Iris pigment epithelial cell (primary cell): ENCODE measurements around the gene VEGFA.

ENCODE experiments used
- DNase-seq: peaks from one replicate; pipeline ENCODE4 v3.0.0-alpha.2; 2011; ENCODE audit warnings: low read depth

The VEGFA gene

DNA sequence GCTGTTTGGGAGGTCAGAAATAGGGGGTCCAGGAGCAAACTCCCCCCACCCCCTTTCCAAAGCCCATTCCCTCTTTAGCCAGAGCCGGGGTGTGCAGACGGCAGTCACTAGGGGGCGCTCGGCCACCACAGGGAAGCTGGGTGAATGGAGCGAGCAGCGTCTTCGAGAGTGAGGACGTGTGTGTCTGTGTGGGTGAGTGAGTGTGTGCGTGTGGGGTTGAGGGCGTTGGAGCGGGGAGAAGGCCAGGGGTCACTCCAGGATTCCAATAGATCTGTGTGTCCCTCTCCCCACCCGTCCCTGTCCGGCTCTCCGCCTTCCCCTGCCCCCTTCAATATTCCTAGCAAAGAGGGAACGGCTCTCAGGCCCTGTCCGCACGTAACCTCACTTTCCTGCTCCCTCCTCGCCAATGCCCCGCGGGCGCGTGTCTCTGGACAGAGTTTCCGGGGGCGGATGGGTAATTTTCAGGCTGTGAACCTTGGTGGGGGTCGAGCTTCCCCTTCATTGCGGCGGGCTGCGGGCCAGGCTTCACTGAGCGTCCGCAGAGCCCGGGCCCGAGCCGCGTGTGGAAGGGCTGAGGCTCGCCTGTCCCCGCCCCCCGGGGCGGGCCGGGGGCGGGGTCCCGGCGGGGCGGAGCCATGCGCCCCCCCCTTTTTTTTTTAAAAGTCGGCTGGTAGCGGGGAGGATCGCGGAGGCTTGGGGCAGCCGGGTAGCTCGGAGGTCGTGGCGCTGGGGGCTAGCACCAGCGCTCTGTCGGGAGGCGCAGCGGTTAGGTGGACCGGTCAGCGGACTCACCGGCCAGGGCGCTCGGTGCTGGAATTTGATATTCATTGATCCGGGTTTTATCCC is at the start of gene VEGFA:
VEGFA (plus strand) TSS at position 686 of the 846 bp plus-strand sequence.
- peak; percentile 83 for DNase-seq

DNA sequence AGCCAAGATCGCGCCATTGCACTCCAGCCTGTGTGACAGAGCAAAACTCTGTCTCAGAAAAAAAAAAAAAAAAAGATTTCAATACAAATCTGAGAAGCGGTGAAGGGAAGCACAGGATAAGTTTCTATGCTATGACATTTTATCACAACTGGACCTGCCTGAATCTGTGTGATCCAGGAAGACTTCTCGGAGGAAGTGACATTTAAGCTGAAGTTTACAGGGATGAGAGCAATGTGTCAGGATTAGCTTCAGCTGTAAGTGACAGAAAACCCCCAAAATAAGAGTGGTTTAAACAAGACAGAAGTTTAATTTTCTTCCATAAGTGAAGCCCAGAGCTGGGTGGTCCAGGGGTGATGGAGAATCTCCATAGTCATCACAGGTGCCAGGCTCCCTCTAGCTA is 49.0 kb upstream of the VEGFA start:
- DNase-seq, result no peak

DNA sequence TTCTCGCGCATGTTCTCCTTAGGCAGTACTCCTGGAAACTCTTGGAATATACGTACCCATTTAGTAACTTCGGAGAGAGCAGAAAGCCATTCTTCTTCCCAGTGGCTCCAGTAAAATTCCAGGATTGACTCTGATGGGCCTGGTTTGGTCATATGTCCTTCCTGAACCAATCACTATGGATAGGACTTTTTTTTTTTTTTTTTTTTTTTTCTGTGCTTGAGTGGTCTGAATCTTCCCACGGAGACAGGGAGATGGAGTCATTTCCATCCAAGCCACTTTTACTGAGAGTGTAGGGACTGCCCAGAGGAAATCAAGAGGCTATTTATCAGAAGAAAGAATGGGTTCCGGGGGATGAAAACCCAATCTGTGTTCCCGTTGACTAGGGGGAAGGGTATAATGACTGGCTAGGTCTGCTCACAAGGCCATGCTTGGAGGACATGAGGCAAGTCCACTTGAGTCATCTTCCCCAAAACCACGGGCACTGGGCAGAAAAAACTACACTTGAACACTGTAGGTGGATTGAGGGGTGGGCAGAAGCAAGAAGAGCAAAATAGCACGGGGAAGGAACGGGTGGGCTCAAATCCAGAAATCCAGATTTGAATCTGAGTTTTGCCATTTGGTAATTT is 47.0 kb upstream of the VEGFA start:
- no peak for DNase-seq

DNA sequence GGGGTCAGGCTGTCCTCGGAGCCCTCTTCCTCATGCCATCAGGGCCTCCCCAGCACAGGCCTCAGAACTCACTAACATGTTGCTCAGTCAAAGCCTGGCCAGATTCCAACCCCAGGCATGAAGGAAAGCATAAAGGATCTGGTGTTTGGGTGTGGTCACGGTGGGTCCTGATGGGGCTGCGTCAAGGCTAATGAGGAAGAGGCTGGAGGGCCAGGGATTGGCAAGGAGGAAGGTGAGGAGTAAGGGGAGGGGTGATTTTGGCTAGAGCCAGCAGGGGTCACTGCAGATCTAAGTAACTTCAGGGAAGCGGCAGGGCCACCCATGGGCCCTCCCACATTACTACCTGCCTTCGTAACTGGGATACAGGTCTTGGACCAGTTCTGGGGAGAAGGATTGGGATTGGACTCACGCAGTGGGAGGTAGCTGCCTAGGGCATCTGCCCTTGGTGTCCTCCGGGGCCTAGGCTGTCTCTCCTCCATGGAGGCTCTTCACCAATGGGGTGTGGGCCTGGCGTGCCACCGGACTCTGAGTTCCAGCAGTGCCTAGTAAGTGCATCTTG is 46.2 kb upstream of the VEGFA start:
- DNase-seq, result peak; percentile 64

DNA sequence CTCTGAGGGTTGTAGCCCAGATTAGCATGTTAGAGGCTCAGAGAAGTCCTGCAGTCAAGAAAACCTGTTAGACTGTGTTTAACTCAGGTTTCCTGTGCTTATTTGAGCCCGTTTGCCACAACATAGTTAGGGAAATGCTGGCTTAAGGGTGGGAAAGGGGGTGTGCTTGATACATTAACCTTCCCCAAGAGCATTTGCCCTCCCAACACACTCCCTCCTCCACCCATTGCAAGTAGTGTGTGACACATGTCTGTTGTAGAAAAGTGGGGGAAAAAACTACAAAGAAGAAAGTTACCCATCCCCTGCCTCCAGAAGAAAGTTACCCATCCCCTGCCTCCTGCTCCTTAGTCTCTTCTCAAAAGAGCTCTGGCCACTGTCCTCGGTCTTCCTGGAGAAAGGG is 45.7 kb upstream of the VEGFA start:
- DNase-seq, result no peak

DNA sequence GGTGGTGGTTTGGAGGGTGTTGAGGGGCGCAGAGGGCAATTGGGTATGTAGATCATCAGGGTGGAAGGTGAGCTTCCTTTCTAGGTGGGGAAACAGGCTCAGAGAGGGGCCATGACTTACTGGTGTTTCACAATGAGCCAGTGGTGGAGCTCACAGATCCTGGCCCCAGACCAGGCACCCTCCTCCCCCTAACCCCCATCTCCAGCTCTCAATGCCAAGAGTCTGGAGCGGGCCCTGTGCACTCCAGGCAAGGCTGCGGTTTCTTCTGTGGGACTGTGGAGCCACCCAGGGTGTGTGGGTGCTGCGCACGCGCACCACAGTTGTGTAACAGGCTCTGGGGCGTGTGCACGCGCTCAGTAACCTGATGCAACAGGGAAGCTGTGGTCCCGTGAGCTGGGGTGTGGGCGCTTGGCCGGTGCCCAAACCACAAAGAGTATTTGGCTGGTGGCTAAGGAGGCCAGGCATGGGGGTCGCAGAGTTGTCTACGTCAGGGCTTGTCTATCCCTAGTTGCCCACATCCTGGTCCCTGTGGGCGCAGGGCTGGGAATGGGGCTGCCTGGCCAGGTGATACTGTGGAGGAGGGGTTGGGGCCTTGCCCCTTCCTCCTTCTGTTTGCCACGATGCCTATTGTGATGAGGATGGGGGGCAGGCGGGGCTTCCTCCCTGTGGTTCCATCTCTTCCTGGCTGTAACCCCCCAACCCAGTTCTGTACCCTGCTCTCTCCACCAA is 44.9 kb upstream of the VEGFA start:
- peak; percentile 93 for DNase-seq

DNA sequence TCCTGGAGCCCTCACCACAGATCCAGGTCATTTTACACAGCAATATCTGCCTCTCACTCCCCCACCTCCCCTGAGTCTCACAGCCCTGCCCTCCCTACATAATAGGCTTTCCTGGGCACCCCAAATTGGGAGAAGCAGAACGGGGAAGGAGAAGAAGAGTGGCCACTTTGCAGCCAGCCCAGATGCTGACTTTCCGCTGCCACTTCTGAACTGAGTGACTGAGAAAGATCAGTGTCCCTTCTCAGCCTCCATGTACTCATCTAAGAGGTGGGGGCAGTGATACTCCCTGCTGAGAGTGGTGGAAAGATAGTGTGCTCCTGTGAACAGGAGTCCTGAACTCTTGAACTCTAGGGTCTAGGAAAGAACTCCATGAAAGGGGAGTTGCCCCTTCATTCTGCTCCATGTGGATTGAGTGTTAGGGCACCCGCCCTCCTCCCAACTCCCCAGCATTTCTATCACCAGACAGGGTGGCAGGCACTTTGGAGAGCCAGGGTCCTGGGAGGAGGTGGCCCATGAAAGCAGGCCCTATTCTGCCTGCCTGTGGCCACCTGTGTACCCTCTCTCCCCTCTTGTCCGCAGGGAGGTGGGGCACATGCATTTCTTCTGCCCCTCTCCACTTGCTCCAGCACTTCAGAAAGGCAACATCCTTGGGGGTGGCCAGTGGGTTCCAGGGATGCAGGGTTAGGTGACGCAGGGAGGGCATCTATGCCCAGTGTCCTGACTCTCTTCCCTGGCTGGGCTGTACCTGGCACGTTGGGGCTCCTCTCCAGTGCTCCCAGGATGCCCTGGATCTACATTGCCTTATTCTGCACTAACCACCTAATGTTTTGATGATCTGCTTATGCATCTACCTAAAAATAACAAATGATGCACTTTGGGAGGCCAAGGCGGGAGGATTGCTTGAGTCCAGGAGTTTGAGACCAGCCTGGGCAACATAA is 44.1 kb upstream of the VEGFA start:
- no peak for DNase-seq

DNA sequence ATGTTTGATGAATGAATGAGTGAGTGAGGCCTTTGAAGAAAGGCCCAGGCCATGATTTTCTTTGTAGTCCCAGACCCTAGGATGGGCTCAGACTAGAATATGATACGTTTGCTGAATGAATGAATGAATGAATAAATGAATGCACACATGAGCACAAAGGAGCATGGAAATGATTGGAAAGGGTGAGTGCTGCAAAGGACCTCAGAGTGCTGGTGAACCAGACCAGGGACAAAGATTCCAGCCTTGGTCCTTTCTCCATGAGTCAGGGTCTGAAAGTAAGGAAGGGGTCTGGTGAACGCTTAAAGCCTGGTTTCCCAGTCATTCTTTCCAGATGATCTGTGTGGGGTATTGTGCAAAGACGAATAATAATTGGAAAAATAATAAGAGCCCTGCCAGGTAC is 42.4 kb upstream of the VEGFA start:
- no peak for DNase-seq

DNA sequence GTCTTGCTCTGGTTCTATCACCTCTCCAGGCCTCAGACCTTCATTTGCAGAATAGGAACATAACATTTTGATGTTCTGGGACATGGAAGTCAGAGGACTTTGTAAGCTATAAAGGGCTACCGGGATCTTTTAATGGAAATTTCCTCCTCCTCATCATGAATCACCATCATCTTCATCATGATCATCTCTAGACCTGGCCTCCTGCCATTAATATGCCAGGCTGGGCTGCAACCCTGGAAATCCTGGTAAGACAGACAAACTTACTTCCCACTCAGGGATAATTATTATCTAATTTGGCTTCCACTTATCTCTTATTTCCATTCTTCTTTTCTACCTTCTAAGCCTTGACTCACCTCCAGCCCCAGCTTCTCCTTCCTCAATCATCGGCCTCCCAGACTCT is 41.4 kb upstream of the VEGFA start:
- no peak for DNase-seq

DNA sequence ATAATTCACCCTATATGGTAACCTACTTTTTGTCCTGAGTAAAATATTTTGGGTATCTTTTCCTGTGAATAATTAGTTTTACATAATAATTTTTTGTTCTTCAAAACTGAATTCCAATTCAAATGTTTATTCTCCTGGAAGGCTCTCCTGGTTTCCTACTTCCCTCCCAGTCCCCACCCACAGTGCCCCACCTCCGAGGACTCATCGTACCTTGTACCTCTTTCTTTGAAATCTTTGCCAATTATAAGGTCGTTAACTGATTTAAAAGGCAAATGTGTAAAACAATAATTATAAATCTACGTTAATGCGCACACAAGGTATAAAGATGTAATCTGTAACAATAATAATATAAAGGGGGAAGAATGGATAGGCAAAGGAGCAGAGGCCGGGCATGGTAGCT is 40.5 kb upstream of the VEGFA start:
- no peak for DNase-seq

DNA sequence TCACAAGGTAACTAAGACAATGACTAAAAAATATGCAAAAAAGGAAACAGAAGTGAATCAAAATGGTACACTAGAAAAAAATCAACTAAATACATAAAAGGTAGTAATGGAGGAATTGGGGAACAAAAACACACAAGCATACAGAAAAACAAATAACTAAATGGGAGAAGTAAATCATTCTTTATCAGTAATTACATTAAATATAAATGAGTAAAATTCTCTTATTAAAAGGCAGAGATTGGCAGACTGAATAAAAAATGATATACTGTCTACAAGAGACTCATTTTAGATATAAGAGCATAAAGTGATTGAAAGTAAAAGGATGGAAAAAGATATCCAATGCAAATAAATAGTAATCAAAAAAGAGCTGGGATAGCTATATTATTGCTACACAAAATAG is 39.4 kb upstream of the VEGFA start:
- DNase-seq, result no peak

DNA sequence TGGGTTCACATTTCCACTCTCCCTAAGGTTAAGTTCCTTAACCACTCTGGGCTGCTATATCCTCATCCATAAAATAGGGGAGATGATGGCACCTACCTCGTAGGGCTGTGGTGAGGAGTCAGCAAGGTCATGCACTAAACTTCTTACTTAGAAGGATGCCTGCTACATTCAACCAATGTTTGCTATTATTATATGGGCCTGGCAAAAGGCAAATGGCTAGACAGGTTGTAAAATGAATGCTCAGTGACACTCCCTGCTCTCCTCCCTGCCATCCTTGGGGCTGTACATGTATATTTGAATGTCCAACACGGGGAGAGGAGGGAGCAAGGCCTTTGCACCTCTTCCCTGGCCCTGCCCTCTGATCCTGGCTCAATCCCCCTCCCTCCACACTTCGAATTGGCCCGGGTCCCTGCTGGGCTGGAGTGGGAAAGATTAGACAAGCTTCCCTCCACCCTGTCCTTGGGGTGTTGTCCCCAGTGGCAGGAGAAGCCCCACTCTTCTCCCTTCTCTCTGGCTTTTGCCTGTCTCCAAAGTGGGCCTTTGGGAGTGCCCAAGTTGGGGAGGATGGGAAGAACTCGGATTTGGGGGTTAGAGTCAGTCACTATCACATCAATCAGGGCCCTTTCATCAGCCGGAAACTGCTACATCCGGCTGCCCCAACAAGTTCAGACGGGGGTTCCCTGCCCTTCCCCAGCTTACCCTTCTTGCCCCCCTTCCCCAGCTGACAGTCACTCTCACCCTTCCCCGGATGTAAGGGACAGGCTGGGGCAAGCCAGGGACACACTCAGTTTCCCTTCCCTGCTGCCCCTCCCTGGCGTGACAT is 36.3 kb upstream of the VEGFA start:
- DNase-seq, result no peak

DNA sequence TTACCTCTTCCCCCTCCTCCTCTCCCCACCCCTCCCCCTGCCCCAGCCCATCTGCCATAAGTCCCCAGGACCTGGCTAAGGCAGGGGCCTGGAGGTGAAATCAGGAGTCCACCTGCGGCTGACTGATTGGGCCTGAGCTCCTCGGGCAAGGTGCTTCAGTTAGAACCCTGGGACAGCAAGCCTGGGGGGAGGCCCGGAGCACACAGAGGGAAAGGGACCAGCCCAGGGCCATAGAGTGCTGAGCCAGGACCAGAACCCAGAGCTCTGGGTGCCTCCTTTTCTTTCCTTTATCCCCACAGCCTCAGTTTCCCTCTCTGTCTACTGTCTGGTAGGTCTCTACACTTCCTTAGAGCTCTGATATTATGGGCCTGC is 35.7 kb upstream of the VEGFA start:
- no peak for DNase-seq

DNA sequence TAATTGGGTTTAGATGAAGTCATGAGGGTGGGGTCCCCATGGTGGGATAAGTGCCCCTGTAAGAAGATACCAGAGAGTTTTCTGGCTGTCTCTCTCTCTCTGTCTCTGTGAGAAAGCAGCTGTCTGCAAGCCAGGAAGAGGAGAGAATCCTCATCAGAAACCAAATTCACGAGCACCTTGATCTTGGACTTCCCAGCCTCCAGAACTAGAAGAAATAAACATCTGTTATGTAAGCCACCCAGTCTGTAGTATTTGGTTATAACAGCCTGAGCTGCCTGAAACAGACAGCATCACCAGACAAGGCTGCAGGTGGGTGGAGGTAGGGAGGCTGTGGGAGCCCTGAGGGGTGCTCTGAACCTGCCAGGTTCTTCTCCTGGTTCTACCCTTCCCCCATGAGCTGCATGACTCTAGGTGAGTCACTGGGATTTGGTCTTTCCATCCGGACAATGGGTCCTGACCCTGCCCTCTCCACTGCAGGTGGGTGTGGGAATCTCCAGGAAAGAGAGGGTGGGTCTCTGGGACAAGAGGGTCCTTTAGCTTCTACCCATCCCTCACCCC is 34.3 kb upstream of the VEGFA start:
- no peak for DNase-seq

DNA sequence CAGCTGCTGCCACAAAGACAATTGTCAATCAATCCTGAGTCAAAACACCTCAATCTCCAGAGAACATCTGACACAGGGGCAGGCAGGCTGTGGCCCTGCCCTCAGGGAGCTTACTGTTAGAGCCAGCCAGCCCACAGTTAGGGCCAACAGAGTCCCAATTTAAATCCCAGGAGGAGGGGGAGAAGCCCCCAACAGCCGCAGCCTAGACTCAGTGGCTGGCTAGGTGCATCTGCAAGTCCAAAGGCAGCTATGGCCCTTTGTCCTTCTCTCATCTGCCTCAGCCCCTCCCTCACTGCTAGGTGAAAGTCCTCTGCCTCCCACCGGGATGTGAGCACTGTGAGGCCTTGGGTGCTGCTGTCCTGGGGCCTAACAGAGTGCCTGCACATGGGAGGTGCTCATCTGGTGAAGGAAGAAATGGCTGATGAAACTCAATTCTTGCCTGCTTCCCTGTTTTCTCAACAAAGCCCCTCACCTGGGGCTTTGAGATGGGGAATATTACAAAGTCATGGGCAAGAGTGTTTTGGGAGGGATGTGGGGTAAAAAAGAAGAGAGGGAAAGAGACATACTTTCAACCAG is 33.7 kb upstream of the VEGFA start:
- DNase-seq, result no peak

DNA sequence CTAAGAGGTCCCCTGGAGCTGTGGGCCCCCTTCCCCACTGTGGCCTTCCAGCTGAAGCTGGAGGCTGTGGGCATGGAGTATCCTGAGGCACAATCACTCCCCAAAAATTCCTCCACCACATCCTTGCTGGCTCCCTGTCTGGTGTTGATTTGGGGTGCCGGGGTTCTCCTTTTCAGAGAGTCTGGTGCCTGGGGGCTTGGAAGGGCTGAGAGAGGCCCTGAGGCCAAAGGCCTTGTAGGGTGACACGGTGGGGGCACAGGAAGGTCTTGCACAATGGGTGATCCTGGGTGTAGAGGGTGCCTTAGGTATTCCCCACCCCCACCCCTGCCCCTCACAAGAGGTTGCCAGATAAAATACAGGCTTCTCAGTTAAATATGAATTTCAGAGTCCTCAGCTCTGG is 33.2 kb upstream of the VEGFA start:
- DNase-seq, result no peak

DNA sequence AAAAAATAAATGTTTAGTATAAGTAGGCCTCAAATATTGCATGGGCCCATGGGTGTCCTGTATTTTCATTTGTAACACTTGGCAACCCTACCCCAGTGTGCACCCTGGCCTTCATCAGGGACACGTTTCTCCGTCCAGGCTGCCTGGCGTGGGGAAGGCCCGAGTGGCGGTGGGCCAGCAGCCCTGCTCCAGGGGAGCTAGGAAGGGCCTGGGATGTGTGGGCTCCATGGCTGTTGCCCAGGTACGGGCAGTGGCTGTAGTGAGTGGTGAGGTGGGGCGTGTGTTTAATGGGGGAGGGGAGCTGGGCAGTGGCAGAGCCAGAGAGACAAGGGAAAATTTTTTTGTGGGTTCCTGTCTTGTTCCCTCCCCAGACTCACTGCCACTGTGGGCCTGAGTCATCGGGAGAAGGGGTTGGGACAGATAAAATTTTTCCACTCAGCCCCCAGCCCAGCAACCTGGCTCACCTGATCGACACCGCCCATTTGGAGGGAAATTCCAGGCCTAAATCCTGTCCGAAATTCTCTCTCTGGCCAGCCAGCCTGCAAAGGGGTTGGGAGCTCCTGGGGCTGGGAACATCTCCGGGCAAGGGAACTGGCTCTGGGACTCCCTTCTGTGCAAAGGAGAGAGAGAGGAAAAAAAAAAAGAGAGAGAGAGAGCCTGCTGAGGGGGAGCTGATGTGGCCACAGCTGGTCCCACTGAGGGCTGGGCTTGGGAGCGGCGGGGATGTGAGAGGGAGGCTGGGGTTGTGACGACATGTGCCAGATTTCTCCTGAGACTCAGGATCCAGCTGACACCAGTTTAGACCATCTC is 32.5 kb upstream of the VEGFA start:
- no peak for DNase-seq

DNA sequence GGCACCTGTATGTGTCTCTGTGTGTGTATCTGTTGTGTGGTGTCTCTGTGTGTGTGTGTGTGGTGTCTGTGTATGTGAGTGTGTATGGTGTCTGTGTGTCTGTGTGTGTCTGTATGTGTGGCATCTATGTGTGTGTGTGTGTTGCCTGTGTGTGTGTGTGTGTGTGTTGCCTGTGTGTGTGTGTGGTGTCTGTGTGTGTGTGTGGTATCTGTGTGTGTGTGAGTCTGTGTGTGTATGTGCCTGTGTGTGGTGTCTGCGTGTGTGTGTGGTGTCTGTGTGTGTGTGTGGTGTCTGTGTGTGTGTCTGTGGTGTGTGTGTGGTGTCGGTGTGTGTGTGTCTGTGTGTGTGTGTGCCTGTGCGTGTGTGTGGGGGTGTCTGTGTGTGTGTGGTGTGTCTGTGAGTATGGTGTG is 31.7 kb upstream of the VEGFA start:
- no peak for DNase-seq
